Endothelial cell of umbilical vein (primary cell): Measurements from ENCODE around the gene CYP19A1. TPM values are rescaled to one million over a fixed set of nuclear protein-coding genes. Genes with fewer than 3 reads are reported as not detected.

Source experiments
- BruUV-seq: library from RNA; stranded (reverse); fragments of 400-500 nt; replicated peaks from 2 replicates; lab custom pipeline; 2021; lab: Mats Ljungman, UMichigan
- CTCF ChIA-PET: fragments of 300-600, 350-600 bp; sonication (Branson Sonifier 250); formaldehyde crosslinking; loops from one replicate; lab custom pipeline; 2021; ENCODE audit warnings: antibody characterized with exemption, inconsistent platforms; lab: Charles Lee
- POLR2A ChIA-PET: fragments of 300-600, 350-600 bp; sonication (Branson Sonifier 250); formaldehyde crosslinking; loops from one replicate; lab custom pipeline; 2021; ENCODE audit warnings: antibody characterized with exemption, inconsistent platforms; lab: Charles Lee
- DNase-seq: peaks from one replicate; pipeline ENCODE4 v3.0.0-alpha.2; 2011; ENCODE audit warnings: low read depth, low spot score
- FAIRE-seq: peaks from 2 replicates; lab custom pipeline; 2011; peaks lifted over from hg19 to GRCh38; lab: Jason Lieb, UNC
- H2AFZ ChIP-seq: 2 replicates; pipeline ENCODE4 v1.6.0; 2012; ENCODE audit warnings: low read depth, low read length, control low read depth, inconsistent platforms
- H3K27ac ChIP-seq: 2 replicates; pipeline ENCODE4 v1.5.1; 2011; ENCODE audit warnings: low read depth, mild to moderate bottlenecking, control low read depth, low read length, moderate library complexity; ENCODE audit not compliant: insufficient read depth
- H3K27me3 ChIP-seq, 2 experiments: 2 replicates each; pipeline versions ENCODE4 v1.6.0 to v1.6.1; 2011; ENCODE audit warnings: low read length in 2 of 2, mixed read lengths in 1 of 2; ENCODE audit not compliant: control insufficient read depth in 2 of 2, insufficient read depth in 2 of 2
- H3K36me3 ChIP-seq, 2 experiments: 2 replicates in 1 of 2; 3 replicates in 1 of 2; pipeline ENCODE4 v1.5.1; 2011; ENCODE audit warnings: low read length in 2 of 2, mild to moderate bottlenecking in 1 of 2, moderate library complexity in 1 of 2; ENCODE audit not compliant: control insufficient read depth in 2 of 2, insufficient read depth in 2 of 2; ENCODE audit errors: extremely low read depth in 1 of 2
- H3K4me1 ChIP-seq: 3 replicates; pipeline ENCODE4 v1.5.1; 2011; ENCODE audit warnings: mild to moderate bottlenecking, low read length; ENCODE audit not compliant: control insufficient read depth, insufficient read depth; ENCODE audit errors: extremely low read depth
- H3K4me2 ChIP-seq: 2 replicates; pipeline ENCODE4 v1.6.1; 2011; ENCODE audit warnings: low read length, control low read depth, mixed read lengths; ENCODE audit not compliant: insufficient read depth
- H3K4me3 ChIP-seq, 3 experiments: fragments of 200-600 bp in 1 of 3; sonication (generic), shearing (Covaris generic) in 1 of 3; replicated peaks in 1 of 3; 2 replicates each; pipeline ENCODE4 v1.5.1; 2011 to 2016; ENCODE audit warnings: control low read depth in 3 of 3, low read length in 3 of 3, mild to moderate bottlenecking in 2 of 3, inconsistent platforms in 1 of 3, low read depth in 1 of 3, moderate library complexity in 1 of 3; ENCODE audit not compliant: insufficient read depth in 1 of 3
- H3K79me2 ChIP-seq: 2 replicates; pipeline ENCODE4 v1.6.0; 2012; ENCODE audit warnings: low read length, inconsistent platforms; ENCODE audit not compliant: control insufficient read depth, insufficient read depth
- H3K9ac ChIP-seq: replicated peaks from 2 replicates; pipeline ENCODE3; 2011; ENCODE audit warnings: low read length, control low read depth; ENCODE audit not compliant: insufficient read depth; ENCODE audit errors: extremely low read depth
- H3K9me1 ChIP-seq: replicated peaks from 3 replicates; pipeline ENCODE4 v1.6.0; 2011; ENCODE audit warnings: mild to moderate bottlenecking, low read length; ENCODE audit not compliant: control insufficient read depth, insufficient read depth; ENCODE audit errors: extremely low read depth
- H3K9me3 ChIP-seq: replicated peaks from 2 replicates; pipeline ENCODE4 v1.5.1; 2012; ENCODE audit warnings: low read length, inconsistent platforms; ENCODE audit not compliant: control insufficient read depth, insufficient read depth
- H4K20me1 ChIP-seq: replicated peaks from 2 replicates; pipeline ENCODE3; 2011; ENCODE audit warnings: mild to moderate bottlenecking, low read length; ENCODE audit not compliant: control insufficient read depth, insufficient read depth; ENCODE audit errors: extremely low read depth
- EZH2 ChIP-seq: IDR thresholded peaks from 2 replicates; pipeline ENCODE4 v1.6.1; 2012; ENCODE audit warnings: borderline replicate concordance, low read depth, mild to moderate bottlenecking, moderate library complexity, low read length, inconsistent platforms; ENCODE audit not compliant: severe bottlenecking
- FOS ChIP-seq: IDR thresholded peaks from 2 replicates; pipeline ENCODE4 v1.6.1; 2011; ENCODE audit warnings: mild to moderate bottlenecking, low read length, moderate library complexity, borderline replicate concordance; ENCODE audit not compliant: insufficient read depth
- GATA2 ChIP-seq: IDR thresholded peaks from 2 replicates; pipeline ENCODE4 v1.7.0; 2011; ENCODE audit warnings: low read depth, mild to moderate bottlenecking, moderate library complexity, mixed read lengths, low read length; ENCODE audit not compliant: insufficient read length, insufficient read depth
- JUN ChIP-seq: IDR thresholded peaks from 2 replicates; pipeline ENCODE4 v1.6.1; 2011; ENCODE audit warnings: borderline replicate concordance, low read depth; ENCODE audit not compliant: insufficient read length, insufficient read depth
- MYC ChIP-seq: IDR thresholded peaks from one replicate; pipeline ENCODE4 v1.6.1; 2011; ENCODE audit warnings: mild to moderate bottlenecking, low read depth, low read length
- POLR2A ChIP-seq: IDR thresholded peaks from 2 replicates; pipeline ENCODE4 v1.6.1; 2012; ENCODE audit warnings: low read depth, mild to moderate bottlenecking, control low read depth, low read length
- POLR2AphosphoS5 ChIP-seq: IDR thresholded peaks from 2 replicates; pipeline ENCODE4 v1.6.1; 2012; ENCODE audit warnings: low read depth, mild to moderate bottlenecking, control low read depth, low read length, moderate library complexity; ENCODE audit not compliant: insufficient read depth
- dilution Hi-C: fragments of 300-500 bp; cut with MboI; formaldehyde crosslinking; loops from one replicate; pipeline ENCODE4 v1.15.0; 2019; ENCODE audit warnings: low sequenced_read_pairs; ENCODE audit not compliant: extremely low pct_ligation_motif_present
- intact Hi-C: fragments of 100-400 bp; cut with micrococcal nuclease; formaldehyde crosslinking; loops from one replicate; pipeline ENCODE4 v1.10.0; 2022
- polyA plus RNA-seq, 4 experiments: library from polyadenylated mRNA; depleted of rRNA in 3 of 4; stranded (reverse) in 3 of 4; unstranded in 1 of 4; fragments of >200 nt; gene quantifications; 2 replicates each; pipeline versions ENCODE4 v1.2.1 to v1.2.3, GENCODE V29; 2011 to 2012; ENCODE audit warnings: missing spikeins in 1 of 4
- total RNA-seq: library from RNA; stranded (reverse); gene quantifications from 2 replicates; pipeline ENCODE4 v1.2.3, GENCODE V29; 2021
- TF ChIP-seq, protein P1 (sequence below), 2 donors: IDR thresholded peaks; 1 replicate in 1 of 2; 2 replicates in 1 of 2; pipeline ENCODE4 v1.5.1; 2011; ENCODE audit warnings: low read length in 2 of 2, mild to moderate bottlenecking in 2 of 2, moderate library complexity in 2 of 2, control low read depth in 1 of 2, inconsistent platforms in 1 of 2, low read depth in 1 of 2; ENCODE audit not compliant: insufficient read depth in 1 of 2; ENCODE audit errors: extremely low read depth in 1 of 2
- TF ChIP-seq, protein P2 (sequence below): IDR thresholded peaks from 2 replicates; pipeline ENCODE4 v1.6.1; 2011; ENCODE audit not compliant: insufficient read depth, insufficient read length

The CYP19A1 gene
- total and polyA plus RNA-seq, 2 donors (not counting 3 experiments of a cell fraction or from before 2014, with no cell fraction given): not detected

DNA sequence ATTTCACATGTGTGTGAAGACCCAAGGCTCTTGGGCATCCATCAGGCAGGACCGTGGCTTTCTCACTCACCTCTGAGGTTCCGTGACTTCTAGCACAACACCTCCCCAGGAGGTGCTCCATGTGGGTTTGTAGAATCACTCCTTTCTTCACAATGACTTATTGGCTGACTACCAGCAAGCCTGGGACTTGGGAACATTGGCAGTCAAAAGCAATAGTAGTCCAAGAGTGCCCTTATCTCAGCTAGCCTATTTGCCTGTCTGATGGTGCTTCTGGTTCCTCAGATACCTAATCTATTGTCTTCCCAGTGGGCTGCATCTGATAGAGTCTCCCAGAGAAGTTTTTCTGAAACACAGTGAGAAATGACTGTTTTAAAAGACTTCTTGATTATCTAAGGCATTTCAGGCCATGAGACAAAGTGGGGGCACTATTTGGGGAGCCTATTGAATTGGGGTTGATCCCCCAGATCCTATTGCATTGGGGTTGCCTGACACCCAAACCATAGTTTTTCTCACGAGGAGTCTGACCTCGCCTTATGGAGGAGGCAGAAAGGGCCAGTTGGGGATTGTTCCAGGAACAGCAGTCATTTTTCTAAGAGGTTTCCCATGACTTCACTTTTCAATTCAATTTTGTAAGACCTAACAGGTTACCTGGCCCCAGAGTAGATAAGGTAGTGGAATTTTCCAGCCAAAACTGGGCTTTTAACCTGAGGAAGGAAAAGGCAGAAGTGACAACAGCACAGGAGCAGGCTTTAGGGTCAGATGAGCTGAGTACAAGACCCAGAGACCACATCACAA, 88.0 kb downstream of the CYP19A1 start:
- H3K27ac ChIP-seq: no peak overlapping the region
- BruUV-seq: no TSS peak
- H3K4me1 ChIP-seq: peaks cover 5% of the 10 kb centered on the region
- no peak overlapping the region for H3K4me3 ChIP-seq
- H3K36me3 ChIP-seq: no peaks in the 10 kb centered on the region
- intact Hi-C loops: no loop called here
- no peak for TF ChIP-seq JUN
- TF ChIP-seq EZH2: no peak
- TF ChIP-seq MYC: no peak
- TF ChIP-seq POLR2AphosphoS5: no peak
- TF ChIP-seq POLR2A: no peak
- TF ChIP-seq, protein P1, sequence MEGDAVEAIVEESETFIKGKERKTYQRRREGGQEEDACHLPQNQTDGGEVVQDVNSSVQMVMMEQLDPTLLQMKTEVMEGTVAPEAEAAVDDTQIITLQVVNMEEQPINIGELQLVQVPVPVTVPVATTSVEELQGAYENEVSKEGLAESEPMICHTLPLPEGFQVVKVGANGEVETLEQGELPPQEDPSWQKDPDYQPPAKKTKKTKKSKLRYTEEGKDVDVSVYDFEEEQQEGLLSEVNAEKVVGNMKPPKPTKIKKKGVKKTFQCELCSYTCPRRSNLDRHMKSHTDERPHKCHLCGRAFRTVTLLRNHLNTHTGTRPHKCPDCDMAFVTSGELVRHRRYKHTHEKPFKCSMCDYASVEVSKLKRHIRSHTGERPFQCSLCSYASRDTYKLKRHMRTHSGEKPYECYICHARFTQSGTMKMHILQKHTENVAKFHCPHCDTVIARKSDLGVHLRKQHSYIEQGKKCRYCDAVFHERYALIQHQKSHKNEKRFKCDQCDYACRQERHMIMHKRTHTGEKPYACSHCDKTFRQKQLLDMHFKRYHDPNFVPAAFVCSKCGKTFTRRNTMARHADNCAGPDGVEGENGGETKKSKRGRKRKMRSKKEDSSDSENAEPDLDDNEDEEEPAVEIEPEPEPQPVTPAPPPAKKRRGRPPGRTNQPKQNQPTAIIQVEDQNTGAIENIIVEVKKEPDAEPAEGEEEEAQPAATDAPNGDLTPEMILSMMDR (IDR thresholded peaks at IDR 0.05; ENCODE audit: extremely low read depth in 1 of 2, insufficient read depth in 1 of 2, low read depth in 1 of 2, low read length in 2 of 2): no peak
- no peak for TF ChIP-seq GATA2
- TF ChIP-seq, protein P2, sequence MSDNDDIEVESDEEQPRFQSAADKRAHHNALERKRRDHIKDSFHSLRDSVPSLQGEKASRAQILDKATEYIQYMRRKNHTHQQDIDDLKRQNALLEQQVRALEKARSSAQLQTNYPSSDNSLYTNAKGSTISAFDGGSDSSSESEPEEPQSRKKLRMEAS: no peak
- TF ChIP-seq FOS: no peak
- CTCF ChIA-PET: interaction anchor here (0.7 kb wide), 1 partner anchor 20 kb away, joined by 3 read pairs; no protein-coding TSS in a partner anchor
- H4K20me1 ChIP-seq: no peaks in the 10 kb centered on the region
- peaks cover 29 to 30% of the 10 kb centered on the region in 2 experiments for H3K27me3 ChIP-seq
- no peak overlapping the region for H3K9ac ChIP-seq
- POLR2A ChIA-PET: no interaction called here
- H2AFZ ChIP-seq: no peak overlapping the region
- FAIRE-seq: no peak
- no peak for DNase-seq
- dilution Hi-C loops: no loop called here
- H3K9me3 ChIP-seq: no peaks in the 10 kb centered on the region
- H3K79me2 ChIP-seq: no peaks in the 10 kb centered on the region
- no peaks in the 10 kb centered on the region for H3K9me1 ChIP-seq
- H3K4me2 ChIP-seq: no peak overlapping the region
